Muscle layer of duodenum (tissue), 2 donors: ENCODE data around the gene SENP3.

ENCODE experiments used
- H3K27ac ChIP-seq: one replicate; pipeline ENCODE4 v1.7.0; 2013; ENCODE audit warnings: mild to moderate bottlenecking, low read length
- H3K27me3 ChIP-seq: one replicate; pipeline ENCODE4 v1.7.0; 2013; ENCODE audit warnings: low read depth, mild to moderate bottlenecking, control low read depth, low read length
- H3K36me3 ChIP-seq, 2 donors: one replicate each; pipeline ENCODE4 v1.7.0; 2013; ENCODE audit warnings: low read length in 2 of 2, control low read depth in 1 of 2, mild to moderate bottlenecking in 1 of 2; ENCODE audit not compliant: insufficient read depth in 2 of 2, control insufficient read depth in 1 of 2
- H3K4me1 ChIP-seq, 2 donors: one replicate each; pipeline ENCODE4 v1.7.0; 2013; ENCODE audit warnings: low read length in 2 of 2, mild to moderate bottlenecking in 2 of 2, control low read depth in 1 of 2, moderate library complexity in 1 of 2; ENCODE audit not compliant: insufficient read depth in 2 of 2, control insufficient read depth in 1 of 2
- H3K4me3 ChIP-seq, 2 donors: one replicate each; pipeline ENCODE4 v1.7.0; 2013; ENCODE audit warnings: low read length in 2 of 2, low read depth in 1 of 2, mild to moderate bottlenecking in 1 of 2
- H3K9me3 ChIP-seq, 2 donors: one replicate each; pipeline ENCODE4 v1.7.0; 2013; ENCODE audit warnings: low read length in 2 of 2, control low read depth in 1 of 2, mild to moderate bottlenecking in 1 of 2; ENCODE audit not compliant: control insufficient read depth in 1 of 2
- donor health status: healthy.

SENP3 gene

DNA sequence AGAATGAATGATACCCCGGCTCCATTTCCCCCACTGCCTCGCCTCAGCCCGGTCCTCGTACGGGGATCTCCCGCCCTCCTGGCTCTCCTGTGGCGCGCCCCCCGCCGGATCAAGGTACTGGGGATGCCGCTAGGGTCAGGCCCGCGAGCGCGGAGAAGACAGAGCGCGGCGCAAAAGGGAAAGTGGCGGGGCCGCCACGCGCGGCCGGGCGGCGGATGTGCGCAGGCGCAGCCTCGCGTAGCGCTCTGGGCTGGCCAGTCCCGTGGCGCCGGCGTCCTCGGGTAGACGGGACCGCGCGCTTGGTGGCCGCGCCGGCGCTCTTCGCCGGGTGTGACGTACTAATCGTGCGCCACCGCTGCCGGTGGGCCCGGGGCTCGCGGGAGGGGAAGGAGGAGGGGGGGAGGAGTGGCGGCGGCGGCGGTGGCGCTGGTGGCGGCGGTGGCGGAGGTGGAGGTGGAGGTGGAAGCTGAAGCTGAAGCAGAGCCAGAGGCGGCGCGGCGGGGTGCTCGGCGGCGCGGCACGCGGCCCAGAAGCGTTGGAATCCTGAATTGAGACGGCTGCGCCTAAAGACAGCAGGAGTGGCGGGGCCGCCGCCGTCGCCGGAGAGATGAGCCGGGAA lies at the start of gene SENP3:
SENP3 (plus strand) TSS at position 331 of the 619 bp plus-strand sequence. CDS start 1,158 bp downstream, outside the sequence.
- H3K36me3 ChIP-seq: peaks cover 27 to 31% of the 10 kb centered on the region in 2 donors
- H3K9me3 ChIP-seq: no peaks in the 10 kb centered on the region
- peaks cover 41 to 66% of the 10 kb centered on the region in 2 donors for H3K4me1 ChIP-seq
- H3K27me3 ChIP-seq: no peaks in the 10 kb centered on the region
- peak within 1 kb of the TSS; percentile 97 for H3K27ac ChIP-seq
- H3K4me3 ChIP-seq: peak within 1 kb of the TSS; percentile 90 to 96

DNA sequence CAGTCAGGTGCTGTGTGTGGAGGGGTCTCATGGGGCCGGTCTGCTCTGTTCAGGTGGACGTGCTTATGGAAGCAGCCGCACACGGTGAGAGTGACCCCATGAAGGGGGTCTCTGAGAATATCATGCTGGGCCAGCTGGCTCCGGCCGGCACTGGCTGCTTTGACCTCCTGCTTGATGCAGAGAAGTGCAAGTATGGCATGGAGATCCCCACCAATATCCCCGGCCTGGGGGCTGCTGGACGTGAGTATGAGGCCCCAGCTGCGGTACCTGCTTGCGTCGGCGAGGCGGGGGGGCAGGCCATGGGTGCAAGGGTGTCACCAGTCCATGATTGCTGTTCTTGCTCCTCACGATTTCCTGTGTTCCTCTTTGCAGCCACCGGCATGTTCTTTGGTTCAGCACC lies 49.6 kb upstream of the SENP3 start:
- H3K4me3 ChIP-seq: no peak overlapping the region
- peaks cover 53 to 69% of the 10 kb centered on the region in 2 donors for H3K36me3 ChIP-seq
- H3K27me3 ChIP-seq: no peaks in the 10 kb centered on the region

DNA sequence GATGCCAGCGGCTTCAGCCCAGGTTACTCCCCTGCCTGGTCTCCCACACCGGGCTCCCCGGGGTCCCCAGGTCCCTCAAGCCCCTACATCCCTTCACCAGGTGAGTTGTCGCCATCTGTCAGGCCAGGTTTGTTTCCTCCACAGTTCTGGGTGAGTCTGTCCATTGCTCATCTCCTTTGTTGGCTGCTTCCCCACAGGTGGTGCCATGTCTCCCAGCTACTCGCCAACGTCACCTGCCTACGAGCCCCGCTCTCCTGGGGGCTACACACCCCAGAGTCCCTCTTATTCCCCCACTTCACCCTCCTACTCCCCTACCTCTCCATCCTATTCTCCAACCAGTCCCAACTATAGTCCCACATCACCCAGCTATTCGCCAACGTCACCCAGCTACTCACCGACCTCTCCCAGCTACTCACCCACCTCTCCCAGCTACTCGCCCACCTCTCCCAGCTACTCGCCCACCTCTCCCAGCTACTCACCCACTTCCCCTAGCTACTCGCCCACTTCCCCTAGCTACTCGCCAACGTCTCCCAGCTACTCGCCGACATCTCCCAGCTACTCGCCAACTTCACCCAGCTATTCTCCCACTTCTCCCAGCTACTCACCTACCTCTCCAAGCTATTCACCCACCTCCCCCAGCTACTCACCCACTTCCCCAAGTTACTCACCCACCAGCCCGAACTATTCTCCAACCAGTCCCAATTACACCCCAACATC lies 48.7 kb upstream of the SENP3 start:
- no peaks in the 10 kb centered on the region for H3K9me3 ChIP-seq
- H3K36me3 ChIP-seq: peaks cover 50 to 63% of the 10 kb centered on the region in 2 donors
- H3K27me3 ChIP-seq: no peaks in the 10 kb centered on the region
- no peak overlapping the region for H3K4me3 ChIP-seq
- no peaks in the 10 kb centered on the region for H3K4me1 ChIP-seq
- no peak overlapping the region for H3K27ac ChIP-seq

More for the DNA sequence above, 49.6 kb upstream of the SENP3 start:
- Histone ChIP-seq H3K27ac (no peak overlapping the region), H3K9me3 (no peaks in the 10 kb centered on the region), H3K4me1 (no peaks in the 10 kb centered on the region)

DNA sequence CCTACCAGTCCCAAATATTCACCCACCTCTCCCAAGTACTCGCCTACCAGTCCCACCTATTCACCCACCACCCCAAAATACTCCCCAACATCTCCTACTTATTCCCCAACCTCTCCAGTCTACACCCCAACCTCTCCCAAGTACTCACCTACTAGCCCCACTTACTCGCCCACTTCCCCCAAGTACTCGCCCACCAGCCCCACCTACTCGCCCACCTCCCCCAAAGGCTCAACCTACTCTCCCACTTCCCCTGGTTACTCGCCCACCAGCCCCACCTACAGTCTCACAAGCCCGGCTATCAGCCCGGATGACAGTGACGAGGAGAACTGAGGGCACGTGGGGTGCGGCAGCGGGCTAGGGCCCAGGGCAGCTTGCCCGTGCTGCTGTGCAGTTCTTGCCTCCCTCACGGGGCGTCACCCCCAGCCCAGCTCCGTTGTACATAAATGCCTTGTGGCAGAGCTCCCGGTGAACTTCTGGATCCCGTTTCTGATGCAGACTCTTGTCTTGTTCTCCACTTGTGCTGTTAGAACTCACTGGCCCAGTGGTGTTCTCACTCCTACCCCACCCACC lies 47.8 kb upstream of the SENP3 start:
- peaks cover 41 to 53% of the 10 kb centered on the region in 2 donors for H3K36me3 ChIP-seq

DNA sequence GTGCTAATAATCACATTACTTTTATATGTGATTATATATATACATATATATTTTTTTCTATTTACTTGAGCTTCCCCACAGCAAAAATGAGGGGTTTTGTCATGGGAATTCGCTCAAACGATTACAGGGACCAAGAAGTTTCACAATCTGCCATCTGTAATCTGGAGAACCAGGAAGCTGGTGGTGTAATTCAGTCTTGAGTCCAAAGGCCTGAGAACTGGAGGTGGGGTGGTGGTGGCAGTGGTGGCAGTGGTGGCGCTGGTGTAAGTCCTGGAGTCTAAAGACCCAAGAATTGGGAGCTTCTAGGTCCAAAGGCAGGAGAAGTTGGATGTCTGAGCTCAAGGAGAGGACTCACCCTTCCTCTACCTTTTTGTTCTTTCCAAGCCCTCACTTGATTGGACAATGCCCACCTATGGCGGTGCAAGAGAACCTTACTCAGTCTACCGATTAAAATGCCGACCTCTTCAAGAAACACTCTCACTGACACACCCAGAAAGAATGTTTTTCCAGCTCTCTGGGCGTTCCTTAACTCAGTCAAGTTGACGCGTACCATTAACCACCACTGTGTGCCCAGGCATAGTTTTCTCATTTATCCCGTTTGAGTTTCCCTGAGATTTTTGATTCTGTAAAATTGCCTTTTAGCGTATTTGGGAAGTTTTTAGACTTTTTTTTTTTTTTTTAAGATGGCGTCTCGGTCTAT lies 45.7 kb upstream of the SENP3 start:
- no peak overlapping the region for H3K4me3 ChIP-seq
- no peaks in the 10 kb centered on the region for H3K4me1 ChIP-seq
- peak overlapping the region; percentile 45 for H3K27ac ChIP-seq
- H3K27me3 ChIP-seq: no peaks in the 10 kb centered on the region
- H3K9me3 ChIP-seq: no peaks in the 10 kb centered on the region
- peaks cover 27 to 32% of the 10 kb centered on the region in 2 donors for H3K36me3 ChIP-seq

More for the DNA sequence above, 47.8 kb upstream of the SENP3 start:
- H3K4me1 ChIP-seq: no peaks in the 10 kb centered on the region
- H3K9me3 ChIP-seq: no peaks in the 10 kb centered on the region
- no peak overlapping the region for H3K4me3 ChIP-seq
- no peak overlapping the region for H3K27ac ChIP-seq
- no peaks in the 10 kb centered on the region for H3K27me3 ChIP-seq

DNA sequence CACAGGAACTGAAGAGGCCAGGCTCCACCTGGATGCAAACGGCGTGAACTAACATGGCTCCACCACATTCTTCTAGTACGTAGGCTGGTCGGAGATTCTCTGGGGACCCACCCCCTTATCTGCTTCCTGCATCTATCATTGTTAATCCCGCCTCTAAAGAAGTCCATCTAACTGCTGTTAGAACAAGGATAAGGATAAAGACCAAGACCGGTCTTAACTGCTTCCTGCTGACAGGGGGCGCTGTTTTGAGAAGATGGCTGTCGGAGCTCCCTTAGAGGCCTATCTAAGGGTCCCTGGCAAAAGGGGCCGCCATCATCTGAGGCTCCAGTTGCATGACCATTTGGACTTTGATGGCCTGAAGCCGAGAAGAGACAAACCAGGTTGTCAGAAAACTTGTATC lies 38.7 kb upstream of the SENP3 start:
- Histone ChIP-seq H3K36me3 (no peaks in the 10 kb centered on the region), H3K4me3 (no peak overlapping the region), H3K27ac (no peak overlapping the region), H3K4me1 (no peaks in the 10 kb centered on the region), H3K9me3 (no peaks in the 10 kb centered on the region), H3K27me3 (no peaks in the 10 kb centered on the region)

DNA sequence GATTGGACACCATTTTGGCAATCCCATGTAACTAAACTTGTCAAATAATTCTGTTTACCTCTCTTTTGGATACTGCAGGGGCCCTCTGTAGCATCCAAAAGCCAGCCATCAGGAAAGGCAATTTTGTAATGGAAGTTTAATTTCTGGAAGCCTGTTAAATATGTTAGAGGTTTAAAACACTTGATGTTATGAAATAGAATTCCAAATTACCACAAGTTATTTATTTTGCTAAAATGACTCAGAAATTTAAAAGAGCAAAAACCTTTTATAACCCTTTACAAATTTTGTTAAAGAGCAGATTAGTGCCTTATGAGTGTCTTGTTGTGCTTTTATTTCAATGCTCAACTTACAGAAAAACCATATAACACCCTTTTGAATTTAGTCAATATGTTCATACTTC lies 32.9 kb upstream of the SENP3 start:
- H3K9me3 ChIP-seq: peaks cover 0 to 6% of the 10 kb centered on the region in 2 donors
- no peaks in the 10 kb centered on the region for H3K4me1 ChIP-seq
- no peaks in the 10 kb centered on the region for H3K36me3 ChIP-seq
- H3K27me3 ChIP-seq: no peaks in the 10 kb centered on the region
- no peak overlapping the region for H3K27ac ChIP-seq
- H3K4me3 ChIP-seq: no peak overlapping the region

DNA sequence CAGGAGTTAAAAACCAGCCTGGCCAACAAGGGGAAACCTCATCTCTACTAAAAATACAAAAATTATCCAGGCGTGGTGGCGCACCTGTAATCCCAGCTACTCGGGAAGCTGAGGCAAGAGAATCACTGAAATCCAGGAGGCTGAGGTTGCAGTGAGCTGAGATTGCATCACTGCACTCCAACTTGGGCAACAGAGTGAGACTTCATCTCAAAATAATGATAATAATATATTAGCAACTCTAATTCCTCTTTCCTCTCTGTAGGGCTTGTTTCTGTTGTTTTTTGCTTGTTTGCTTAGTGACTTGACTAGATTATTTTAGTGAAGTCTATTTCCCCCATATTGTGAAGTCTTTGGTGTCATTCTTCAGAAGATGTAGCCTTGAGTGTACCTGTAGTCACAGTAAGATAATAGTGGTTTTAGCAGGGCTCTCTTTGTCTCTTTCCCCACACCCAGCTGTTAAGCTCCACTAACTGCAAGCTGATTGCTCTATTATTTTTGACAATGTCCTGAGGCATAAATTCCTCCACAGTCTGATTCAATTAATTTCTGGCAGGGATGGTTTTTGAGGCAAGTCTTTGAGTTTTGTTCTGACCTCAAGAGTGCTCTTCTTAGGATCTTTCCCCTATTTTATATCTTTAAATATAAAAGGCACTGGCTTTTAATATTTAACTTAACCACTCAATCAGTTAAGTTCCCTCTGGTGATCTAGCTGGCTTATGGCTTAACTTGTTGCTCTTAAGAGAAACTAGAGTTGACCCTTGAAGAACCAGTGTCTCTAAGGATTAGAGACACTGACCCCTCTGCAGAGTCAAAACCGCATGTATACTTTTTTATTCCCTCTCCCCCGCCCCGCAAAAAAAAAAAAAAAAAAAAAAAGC lies 31.5 kb upstream of the SENP3 start:
- Histone ChIP-seq H3K36me3 (no peaks in the 10 kb centered on the region), H3K27ac (no peak overlapping the region), H3K9me3 (peaks cover 0 to 6% of the 10 kb centered on the region in 2 donors), H3K4me1 (no peaks in the 10 kb centered on the region), H3K27me3 (no peaks in the 10 kb centered on the region), H3K4me3 (no peak overlapping the region)

DNA sequence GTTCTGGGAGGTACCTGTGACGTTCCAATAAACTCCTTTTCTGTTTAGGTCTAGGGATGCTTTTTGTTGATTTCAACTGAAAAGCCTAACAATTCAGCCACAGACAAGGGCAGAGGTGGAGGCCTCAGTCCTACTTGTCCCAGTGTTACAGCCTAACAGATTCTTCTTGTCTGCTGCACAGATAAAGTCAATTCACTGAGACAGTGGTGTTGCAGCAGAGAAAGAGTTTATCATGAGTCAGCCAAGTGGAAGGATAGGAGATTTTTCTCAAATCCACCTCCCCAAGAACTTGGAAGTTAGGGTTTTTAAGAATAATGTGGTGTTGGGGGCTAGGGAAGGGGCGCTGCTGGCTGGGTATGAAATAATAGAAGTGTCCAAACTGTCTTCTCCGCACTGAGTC lies 23.7 kb upstream of the SENP3 start:
- H3K27ac ChIP-seq: no peak overlapping the region
- no peaks in the 10 kb centered on the region for H3K27me3 ChIP-seq
- no peaks in the 10 kb centered on the region for H3K36me3 ChIP-seq
- peaks cover 7 to 11% of the 10 kb centered on the region in 2 donors for H3K9me3 ChIP-seq
- H3K4me3 ChIP-seq: no peak overlapping the region
- no peaks in the 10 kb centered on the region for H3K4me1 ChIP-seq

DNA sequence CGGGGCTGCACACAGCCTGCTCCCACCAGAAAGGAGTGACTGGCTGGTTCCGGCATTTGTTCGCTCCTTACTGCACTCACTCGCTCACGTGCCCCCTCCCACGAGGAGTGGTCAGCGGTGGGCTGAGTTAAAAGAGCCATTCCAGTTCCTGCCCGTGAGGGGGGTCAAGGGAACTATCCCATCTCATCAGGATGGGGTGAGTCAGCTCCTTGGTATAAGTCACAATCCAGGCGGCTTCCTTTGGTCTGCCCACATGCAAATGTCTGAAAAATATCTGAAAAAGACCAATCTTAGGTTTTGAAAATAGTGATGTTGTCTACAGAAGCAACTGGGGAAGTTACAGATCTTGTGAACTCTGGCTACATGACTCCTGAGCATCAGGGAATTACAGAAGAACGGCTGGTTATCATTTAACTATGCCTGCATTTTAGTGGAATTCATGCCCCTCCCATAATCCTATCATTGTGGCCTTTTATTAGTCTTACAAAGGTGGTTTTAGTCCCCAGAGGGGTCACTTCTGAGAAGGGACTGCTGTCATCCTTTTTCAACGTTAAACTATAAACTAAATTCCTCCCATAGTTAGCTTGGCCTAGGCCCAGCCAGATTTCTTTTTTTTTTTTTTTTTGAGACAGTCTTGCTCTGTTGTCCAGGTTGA lies 22.7 kb upstream of the SENP3 start:
- H3K27ac ChIP-seq: no peak overlapping the region
- no peaks in the 10 kb centered on the region for H3K27me3 ChIP-seq
- no peak overlapping the region for H3K4me3 ChIP-seq
- H3K9me3 ChIP-seq: peaks cover 7 to 11% of the 10 kb centered on the region in 2 donors
- no peaks in the 10 kb centered on the region for H3K36me3 ChIP-seq
- no peaks in the 10 kb centered on the region for H3K4me1 ChIP-seq
